Left hindlimb (tissue), 1 donor: ENCODE results near the gene PARPBP.
"Not testable (repeated sequence)": the region's sequence is repeated elsewhere in the genome, so short reads cannot be mapped to it uniquely, and the experiment has no call there.

Experiments
- DNase-seq: peaks from one replicate; pipeline ENCODE4 v3.0.0-alpha.2; 2018

Gene PARPBP

GRCh38 chr12:102119674-102120563 lies at the start of gene PARPBP, which contains the start of gene NUP37:
Gene PARPBP (plus strand): TSS chr12:102120183. CDS start chr12:102123889, 3,706 bp downstream.
Gene NUP37 (minus strand): TSS chr12:102120114. CDS start chr12:102118518, 1,596 bp downstream.
- peak; percentile 94 for DNase-seq

GRCh38 chr12:102072092-102072491 lies 47.9 kb upstream of the PARPBP start:
- not testable (repeated sequence) for DNase-seq

GRCh38 chr12:102080842-102081241 lies 39.1 kb upstream of the PARPBP start:
- DNase-seq = no peak

GRCh38 chr12:102089228-102089835 lies 30.7 kb upstream of the PARPBP start:
- DNase-seq = not testable (repeated sequence)

- no peak for DNase-seq
Measured at GRCh38 chr12:102093319-102093718, 26.7 kb upstream of the PARPBP start.

GRCh38 chr12:102095677-102096263 lies 24.2 kb upstream of the PARPBP start:
- no peak for DNase-seq

GRCh38 chr12:102096855-102097254 lies 23.1 kb upstream of the PARPBP start:
- DNase-seq = no peak

- DNase-seq = no peak
Measured at GRCh38 chr12:102106905-102107304, 13.1 kb upstream of the PARPBP start.

GRCh38 chr12:102107970-102108369 lies 12.0 kb upstream of the PARPBP start:
- no peak for DNase-seq

GRCh38 chr12:102110782-102111181 lies 9.2 kb upstream of the PARPBP start:
- DNase-seq = no peak

GRCh38 chr12:102114212-102114611 lies 5.8 kb upstream of the PARPBP start:
- DNase-seq = no peak

- no peak for DNase-seq
Measured at GRCh38 chr12:102116392-102116791, 3.6 kb upstream of the PARPBP start.

- no peak for DNase-seq
Measured at GRCh38 chr12:102118874-102119273, 1.1 kb upstream of the PARPBP start.

- no peak for DNase-seq
Measured at GRCh38 chr12:102120564-102120873, 536 bp downstream of the PARPBP start.

GRCh38 chr12:102120886-102121285 lies 903 bp downstream of the PARPBP start:
- DNase-seq = no peak

GRCh38 chr12:102121328-102121727 lies 1.3 kb downstream of the PARPBP start:
- not testable (repeated sequence) for DNase-seq

- not testable (repeated sequence) for DNase-seq
Measured at GRCh38 chr12:102130720-102131119, 10.7 kb downstream of the PARPBP start.

- DNase-seq = not testable (repeated sequence)
Measured at GRCh38 chr12:102131442-102131841, 11.5 kb downstream of the PARPBP start.

GRCh38 chr12:102137619-102138018 lies 17.6 kb downstream of the PARPBP start:
- not testable (repeated sequence) for DNase-seq

- not testable (repeated sequence) for DNase-seq
Measured at GRCh38 chr12:102142866-102143373, 22.9 kb downstream of the PARPBP start.

- no peak for DNase-seq
Measured at GRCh38 chr12:102144221-102144620, 24.2 kb downstream of the PARPBP start.

- not testable (repeated sequence) for DNase-seq
Measured at GRCh38 chr12:102147062-102147587, 27.1 kb downstream of the PARPBP start.

GRCh38 chr12:102155206-102155605 lies 35.2 kb downstream of the PARPBP start:
- not testable (repeated sequence) for DNase-seq
